HepG2 (cell line): ENCODE results near the gene DMGDH. TPM values are rescaled to one million over a fixed set of nuclear protein-coding genes. Genes with fewer than 3 reads are reported as not detected.

Experiments used
- AHR ChIP-seq: IDR thresholded peaks from 2 replicates; pipeline ENCODE4 v1.6.1; 2018; ENCODE audit warnings: missing genetic modification reagents, missing compliant biosample characterization
- ARID4A ChIP-seq: sonication (generic); formaldehyde crosslinking; IDR thresholded peaks from 2 replicates; pipeline ENCODE4 v1.5.0; 2020; ENCODE audit warnings: mild to moderate bottlenecking, missing genetic modification reagents, borderline replicate concordance
- ARNTL ChIP-seq: sonication (generic); formaldehyde crosslinking; IDR thresholded peaks from 2 replicates; pipeline ENCODE4 v1.4.0; 2020; ENCODE audit warnings: mild to moderate bottlenecking, missing genetic modification reagents
- EHMT2 ChIP-seq: fragments of 200-600 bp; sonication (generic); IDR thresholded peaks from 2 replicates; pipeline ENCODE4 v1.7.0; 2017; ENCODE audit warnings: antibody characterized with exemption, low read depth, low read length, borderline replicate concordance
- HMG20A ChIP-seq: IDR thresholded peaks from 2 replicates; pipeline ENCODE4 v1.6.1; 2016; ENCODE audit warnings: borderline replicate concordance
- NFE2L1 ChIP-seq: sonication (generic); formaldehyde crosslinking; IDR thresholded peaks from 2 replicates; pipeline ENCODE4 v1.4.0; 2020; ENCODE audit warnings: missing genetic modification reagents, mild to moderate bottlenecking, borderline replicate concordance
- RARG ChIP-seq: sonication (generic); formaldehyde crosslinking; IDR thresholded peaks from 2 replicates; pipeline ENCODE4 v1.4.0; 2020; ENCODE audit warnings: low read depth, mild to moderate bottlenecking, missing genetic modification reagents
- REXO4 ChIP-seq: sonication (generic); formaldehyde crosslinking; IDR thresholded peaks from 2 replicates; pipeline ENCODE4 v1.8.0; 2022; ENCODE audit warnings: missing genetic modification reagents, mild to moderate bottlenecking, borderline replicate concordance
- SMARCE1 ChIP-seq: fragments of 450-650 bp; IDR thresholded peaks from 2 replicates; pipeline ENCODE4 v1.6.1; 2017; ENCODE audit warnings: borderline replicate concordance
- SOX5 ChIP-seq: IDR thresholded peaks from 2 replicates; pipeline ENCODE4 v1.6.1; 2016; ENCODE audit warnings: borderline replicate concordance
- ZBTB20 ChIP-seq: sonication (generic); formaldehyde crosslinking; IDR thresholded peaks from 2 replicates; pipeline ENCODE4 v1.8.1; 2023; ENCODE audit warnings: missing genetic modification reagents, low read depth, mild to moderate bottlenecking, borderline replicate concordance
- ZNF605 ChIP-seq: sonication (generic); formaldehyde crosslinking; IDR thresholded peaks from 2 replicates; pipeline ENCODE4 v1.8.0; 2022; ENCODE audit warnings: mild to moderate bottlenecking, missing genetic modification reagents
- ZNF747 ChIP-seq: sonication (generic); formaldehyde crosslinking; IDR thresholded peaks from 2 replicates; pipeline ENCODE4 v1.8.1; 2023; ENCODE audit warnings: missing genetic modification reagents, mild to moderate bottlenecking, borderline replicate concordance
- ZSCAN21 ChIP-seq: sonication (generic); formaldehyde crosslinking; IDR thresholded peaks from 2 replicates; pipeline ENCODE4 v1.8.0; 2022; ENCODE audit warnings: mild to moderate bottlenecking, missing genetic modification reagents, moderate library complexity, borderline replicate concordance
- polyA plus RNA-seq, 8 experiments: library from polyadenylated mRNA; depleted of rRNA in 3 of 8; stranded (reverse) in 7 of 8; unstranded in 1 of 8; fragments of >200 nt; fragmentation: Illumina TruSeq in 4 of 8; extraction: Trizol in 4 of 8; gene quantifications; 2 replicates each; pipeline versions ENCODE4 v1.2.1 to v1.2.3, GENCODE V29; 2011 to 2016; ENCODE audit warnings: low read depth in 4 of 8, missing spikeins in 1 of 8, mixed read lengths in 1 of 8; ENCODE audit not compliant: insufficient read depth in 1 of 8
- total RNA-seq, 5 experiments: library from RNA; depleted of rRNA; stranded (reverse); fragments of >200 nt; fragmentation: Illumina TruSeq; extraction: Trizol; gene quantifications; 2 replicates each; pipeline ENCODE4 v1.2.3, GENCODE V29; 2016; ENCODE audit warnings: low read depth in 1 of 5
- TF ChIP-seq, protein P1 (sequence below): sonication (generic); formaldehyde crosslinking; IDR thresholded peaks from 2 replicates; pipeline ENCODE4 v1.5.1; 2020; ENCODE audit warnings: missing genetic modification reagents, mild to moderate bottlenecking, borderline replicate concordance
- TF ChIP-seq, protein P2 (sequence below): sonication (generic); formaldehyde crosslinking; IDR thresholded peaks from 2 replicates; pipeline ENCODE4 v1.4.0; 2020; ENCODE audit warnings: missing genetic modification reagents
- TF ChIP-seq, protein P3 (sequence below), 2 experiments: IDR thresholded peaks; 2 replicates each; pipeline ENCODE4 v1.6.1; 2011 to 2012; ENCODE audit warnings: low read length in 2 of 2, borderline replicate concordance in 1 of 2, low read depth in 1 of 2, mild to moderate bottlenecking in 1 of 2, moderate library complexity in 1 of 2

DMGDH gene
- total and polyA plus RNA-seq, 2 of the 13 experiments (the other 11 are each of a cell fraction or from before 2014, with no cell fraction given) = 3.6 to 7.9 TPM

GRCh38 chr5:78985725-78986223, 83.7 kb downstream of the DMGDH start (continued):
- TF ChIP-seq ZNF747 (CRISPR knock-in tag) (peak; percentile 87; the same call in 1 of the 2 replicates), ZSCAN21 (CRISPR knock-in tag) (no peak), EHMT2 (no peak; the same call in 1 of the 2 replicates), RARG (CRISPR knock-in tag) (no peak), ARID4A (CRISPR knock-in tag) (peak; percentile 69; the same call in 1 of the 2 replicates), ZNF605 (peak; percentile 42), HMG20A (CRISPR knock-in tag) (peak; percentile 97), AHR (CRISPR knock-in tag) (peak; percentile 47; the same call in 1 of the 2 replicates), NFE2L1 (no peak), ZBTB20 (CRISPR knock-in tag) (peak; percentile 89), SMARCE1 (no peak), ARNTL (CRISPR knock-in tag) (peak; percentile 85), SOX5 (CRISPR knock-in tag) (peak; percentile 91), REXO4 (no peak)
- TF ChIP-seq, protein P1, sequence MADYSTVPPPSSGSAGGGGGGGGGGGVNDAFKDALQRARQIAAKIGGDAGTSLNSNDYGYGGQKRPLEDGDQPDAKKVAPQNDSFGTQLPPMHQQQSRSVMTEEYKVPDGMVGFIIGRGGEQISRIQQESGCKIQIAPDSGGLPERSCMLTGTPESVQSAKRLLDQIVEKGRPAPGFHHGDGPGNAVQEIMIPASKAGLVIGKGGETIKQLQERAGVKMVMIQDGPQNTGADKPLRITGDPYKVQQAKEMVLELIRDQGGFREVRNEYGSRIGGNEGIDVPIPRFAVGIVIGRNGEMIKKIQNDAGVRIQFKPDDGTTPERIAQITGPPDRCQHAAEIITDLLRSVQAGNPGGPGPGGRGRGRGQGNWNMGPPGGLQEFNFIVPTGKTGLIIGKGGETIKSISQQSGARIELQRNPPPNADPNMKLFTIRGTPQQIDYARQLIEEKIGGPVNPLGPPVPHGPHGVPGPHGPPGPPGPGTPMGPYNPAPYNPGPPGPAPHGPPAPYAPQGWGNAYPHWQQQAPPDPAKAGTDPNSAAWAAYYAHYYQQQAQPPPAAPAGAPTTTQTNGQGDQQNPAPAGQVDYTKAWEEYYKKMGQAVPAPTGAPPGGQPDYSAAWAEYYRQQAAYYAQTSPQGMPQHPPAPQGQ (CRISPR knock-in tag) = peak; percentile 56; the same call in 1 of the 2 replicates
- TF ChIP-seq, protein P2, sequence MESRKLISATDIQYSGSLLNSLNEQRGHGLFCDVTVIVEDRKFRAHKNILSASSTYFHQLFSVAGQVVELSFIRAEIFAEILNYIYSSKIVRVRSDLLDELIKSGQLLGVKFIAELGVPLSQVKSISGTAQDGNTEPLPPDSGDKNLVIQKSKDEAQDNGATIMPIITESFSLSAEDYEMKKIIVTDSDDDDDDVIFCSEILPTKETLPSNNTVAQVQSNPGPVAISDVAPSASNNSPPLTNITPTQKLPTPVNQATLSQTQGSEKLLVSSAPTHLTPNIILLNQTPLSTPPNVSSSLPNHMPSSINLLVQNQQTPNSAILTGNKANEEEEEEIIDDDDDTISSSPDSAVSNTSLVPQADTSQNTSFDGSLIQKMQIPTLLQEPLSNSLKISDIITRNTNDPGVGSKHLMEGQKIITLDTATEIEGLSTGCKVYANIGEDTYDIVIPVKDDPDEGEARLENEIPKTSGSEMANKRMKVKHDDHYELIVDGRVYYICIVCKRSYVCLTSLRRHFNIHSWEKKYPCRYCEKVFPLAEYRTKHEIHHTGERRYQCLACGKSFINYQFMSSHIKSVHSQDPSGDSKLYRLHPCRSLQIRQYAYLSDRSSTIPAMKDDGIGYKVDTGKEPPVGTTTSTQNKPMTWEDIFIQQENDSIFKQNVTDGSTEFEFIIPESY (CRISPR knock-in tag) = peak; percentile 75; the same call in 1 of the 2 replicates
- TF ChIP-seq, protein P3, sequence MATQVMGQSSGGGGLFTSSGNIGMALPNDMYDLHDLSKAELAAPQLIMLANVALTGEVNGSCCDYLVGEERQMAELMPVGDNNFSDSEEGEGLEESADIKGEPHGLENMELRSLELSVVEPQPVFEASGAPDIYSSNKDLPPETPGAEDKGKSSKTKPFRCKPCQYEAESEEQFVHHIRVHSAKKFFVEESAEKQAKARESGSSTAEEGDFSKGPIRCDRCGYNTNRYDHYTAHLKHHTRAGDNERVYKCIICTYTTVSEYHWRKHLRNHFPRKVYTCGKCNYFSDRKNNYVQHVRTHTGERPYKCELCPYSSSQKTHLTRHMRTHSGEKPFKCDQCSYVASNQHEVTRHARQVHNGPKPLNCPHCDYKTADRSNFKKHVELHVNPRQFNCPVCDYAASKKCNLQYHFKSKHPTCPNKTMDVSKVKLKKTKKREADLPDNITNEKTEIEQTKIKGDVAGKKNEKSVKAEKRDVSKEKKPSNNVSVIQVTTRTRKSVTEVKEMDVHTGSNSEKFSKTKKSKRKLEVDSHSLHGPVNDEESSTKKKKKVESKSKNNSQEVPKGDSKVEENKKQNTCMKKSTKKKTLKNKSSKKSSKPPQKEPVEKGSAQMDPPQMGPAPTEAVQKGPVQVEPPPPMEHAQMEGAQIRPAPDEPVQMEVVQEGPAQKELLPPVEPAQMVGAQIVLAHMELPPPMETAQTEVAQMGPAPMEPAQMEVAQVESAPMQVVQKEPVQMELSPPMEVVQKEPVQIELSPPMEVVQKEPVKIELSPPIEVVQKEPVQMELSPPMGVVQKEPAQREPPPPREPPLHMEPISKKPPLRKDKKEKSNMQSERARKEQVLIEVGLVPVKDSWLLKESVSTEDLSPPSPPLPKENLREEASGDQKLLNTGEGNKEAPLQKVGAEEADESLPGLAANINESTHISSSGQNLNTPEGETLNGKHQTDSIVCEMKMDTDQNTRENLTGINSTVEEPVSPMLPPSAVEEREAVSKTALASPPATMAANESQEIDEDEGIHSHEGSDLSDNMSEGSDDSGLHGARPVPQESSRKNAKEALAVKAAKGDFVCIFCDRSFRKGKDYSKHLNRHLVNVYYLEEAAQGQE (IDR thresholded peaks at IDR 0.05; ENCODE audit: borderline replicate concordance in 1 of 2, low read depth in 1 of 2, low read length in 2 of 2) = peak in 1 of 2 experiments; percentile 81; a peak in 2 of 4 replicates
